SK-N-SH (cell line): ENCODE data around the gene HAUS3.
"Not testable (repeated sequence)": the region's sequence is repeated elsewhere in the genome, so short reads cannot be mapped to it uniquely, and the experiment has no call there.

Source experiments
- ELF1 ChIP-seq: IDR thresholded peaks from 2 replicates; pipeline ENCODE4 v1.4.0; 2012
- EP300 ChIP-seq, 2 experiments: IDR thresholded peaks; 2 replicates each; pipeline versions ENCODE4 v1.4.0 to v1.6.1; 2012; ENCODE audit warnings: borderline replicate concordance in 1 of 2, low read depth in 1 of 2, low read length in 1 of 2
- MXI1 ChIP-seq: IDR thresholded peaks from 2 replicates; pipeline ENCODE4 v1.6.1; 2012; ENCODE audit warnings: mild to moderate bottlenecking, low read depth, low read length, improper control_type of control experiment
- RAD21 ChIP-seq: IDR thresholded peaks from 2 replicates; pipeline ENCODE4 v1.6.1; 2012; ENCODE audit warnings: mild to moderate bottlenecking, low read length
- SMC3 ChIP-seq: IDR thresholded peaks from 2 replicates; pipeline ENCODE4 v1.6.1; 2012; ENCODE audit warnings: low read depth, low read length, improper control_type of control experiment
- TAF1 ChIP-seq: IDR thresholded peaks from 2 replicates; pipeline ENCODE4 v1.6.1; 2012; ENCODE audit warnings: low read depth, mild to moderate bottlenecking, low read length, moderate library complexity, borderline replicate concordance
- TCF12 ChIP-seq: IDR thresholded peaks from 2 replicates; pipeline ENCODE4 v1.4.0; 2012

GRCh38 chr4:2221378-2221777 lies 20.5 kb downstream of the HAUS3 start:
- not testable (repeated sequence) for TF ChIP-seq MXI1; SMC3; EP300 (IDR thresholded peaks at IDR 0.05; ENCODE audit: borderline replicate concordance in 1 of 2, low read depth in 1 of 2, low read length in 1 of 2); TAF1; ELF1; TCF12; RAD21
